ENCODE data around the gene RNF138. TPM values are rescaled to one million over a fixed set of nuclear protein-coding genes. Genes with fewer than 3 reads are reported as not detected.

RNF138 gene
- total and polyA plus RNA-seq, 2 donors (not counting 1 experiment from before 2014, with no cell fraction given): 30.9 to 60.8 TPM

- H3K27ac Mint-ChIP-seq: no peak overlapping the region
- no peak for TF ChIP-seq CTCF (IDR thresholded peaks at IDR 0.05)
- no peak for TF ChIP-seq EZH2 (IDR thresholded peaks at IDR 0.05; ENCODE audit: borderline replicate concordance, insufficient read depth, low read depth, low read length, poor library complexity, severe bottlenecking)
- intact Hi-C loops (cut with micrococcal nuclease): no loop called here
These were observed 34.9 kb downstream of the RNF138 start for GRCh38 chr18:32126538-32126937.

GRCh38 chr18:32135625-32136024 lies 44.0 kb downstream of the RNF138 start:
- Histone ChIP-seq H3K4me1 (ENCODE audit: control insufficient read depth in 2 of 2, insufficient read depth in 2 of 2, low read length in 2 of 2) (no peaks in the 10 kb centered on the region), H3K4me3 (ENCODE audit: control extremely low read depth in 1 of 5, extremely low read depth in 1 of 5, insufficient read depth in 1 of 5, low read depth in 2 of 5, low read length in 4 of 5) (no peak overlapping the region), H3K4me2 (replicated peaks; ENCODE audit: low read depth, low read length, poor library complexity, severe bottlenecking) (no peak overlapping the region), H3K79me2 (ENCODE audit: control insufficient read depth, insufficient read depth, low read length) (no peaks in the 10 kb centered on the region), H3K27ac (ENCODE audit: low read length in 2 of 2) (no peak overlapping the region), H4K20me1 (ENCODE audit: control insufficient read depth, insufficient read depth, low read length, poor library complexity, severe bottlenecking) (no peaks in the 10 kb centered on the region), H3K9ac (ENCODE audit: low read length) (no peak overlapping the region), H3K9me3 (ENCODE audit: control extremely low read depth in 1 of 3, control insufficient read depth in 2 of 3, insufficient read depth in 1 of 3, low read length in 2 of 3) (peaks cover 0 to 6% (median 0%) of the 10 kb centered on the region in 3 donors), H2AFZ (ENCODE audit: insufficient read depth, low read depth, low read length, poor library complexity, severe bottlenecking) (no peak overlapping the region), H3K27me3 (replicated peaks in 1 of 4; ENCODE audit: control extremely low read depth in 1 of 4, control insufficient read depth in 3 of 4, insufficient read depth in 4 of 4, low read length in 3 of 4) (no peaks in the 10 kb centered on the region), H3K36me3 (replicated peaks in 1 of 2; ENCODE audit: control extremely low read depth in 1 of 2, control insufficient read depth in 1 of 2, extremely low read depth in 1 of 2, insufficient read depth in 2 of 2, low read length in 1 of 2) (peaks cover 0 to 13% of the 10 kb centered on the region in 2 experiments)
- Mint-ChIP-seq H3K27ac (no peak overlapping the region), H3K9me3 (ENCODE audit: insufficient read depth) (no peaks in the 10 kb centered on the region), H3K4me3 (no peak overlapping the region), H3K4me1 (no peaks in the 10 kb centered on the region), H3K27me3 (no peaks in the 10 kb centered on the region)
- DNase-seq (no peak), ATAC-seq (ENCODE audit: low read depth) (no peak)
- CTCF ChIA-PET: interaction anchor here (0.6 kb wide), 1 partner anchor 229 kb away, joined by 3 read pairs; no protein-coding TSS in a partner anchor
- POLR2A ChIA-PET: no interaction called here
- WGBS (ENCODE audit: insufficient coverage): 100% methylated on average over 1 of the region's 2 CpGs
- no peak for TF ChIP-seq CTCF (IDR thresholded peaks at IDR 0.05)
- no peak for TF ChIP-seq EZH2 (IDR thresholded peaks at IDR 0.05; ENCODE audit: borderline replicate concordance, insufficient read depth, low read depth, low read length, poor library complexity, severe bottlenecking)
- intact Hi-C loops (cut with micrococcal nuclease): no loop called here

More at GRCh38 chr18:32126538-32126937, 34.9 kb downstream of the RNF138 start:
- H3K4me1 ChIP-seq (ENCODE audit: control insufficient read depth in 2 of 2, insufficient read depth in 2 of 2, low read length in 2 of 2): no peaks in the 10 kb centered on the region
- POLR2A ChIA-PET: no interaction called here
- no peak overlapping the region for H3K27ac ChIP-seq (ENCODE audit: low read length in 2 of 2)
- no peak overlapping the region for H3K4me3 Mint-ChIP-seq
- CTCF ChIA-PET: no interaction called here
- no peaks in the 10 kb centered on the region for H3K4me1 Mint-ChIP-seq
- WGBS (ENCODE audit: insufficient coverage): no CpG with 5 or more reads among the region's 3 CpGs
- H3K27me3 ChIP-seq (replicated peaks in 1 of 4; ENCODE audit: control extremely low read depth in 1 of 4, control insufficient read depth in 3 of 4, insufficient read depth in 4 of 4, low read length in 3 of 4): no peaks in the 10 kb centered on the region
- no peaks in the 10 kb centered on the region for H3K79me2 ChIP-seq (ENCODE audit: control insufficient read depth, insufficient read depth, low read length)
- H3K9me3 ChIP-seq (ENCODE audit: control extremely low read depth in 1 of 3, control insufficient read depth in 2 of 3, insufficient read depth in 1 of 3, low read length in 2 of 3): no peaks in the 10 kb centered on the region
- no peak overlapping the region for H3K4me3 ChIP-seq (ENCODE audit: control extremely low read depth in 1 of 5, extremely low read depth in 1 of 5, insufficient read depth in 1 of 5, low read depth in 2 of 5, low read length in 4 of 5)
- ATAC-seq (ENCODE audit: low read depth) (no peak), DNase-seq (no peak)
- peaks cover 23 to 37% of the 10 kb centered on the region in 2 experiments for H3K36me3 ChIP-seq (replicated peaks in 1 of 2; ENCODE audit: control extremely low read depth in 1 of 2, control insufficient read depth in 1 of 2, extremely low read depth in 1 of 2, insufficient read depth in 2 of 2, low read length in 1 of 2)
- H4K20me1 ChIP-seq (ENCODE audit: control insufficient read depth, insufficient read depth, low read length, poor library complexity, severe bottlenecking): peaks cover 6% of the 10 kb centered on the region
- no peaks in the 10 kb centered on the region for H3K27me3 Mint-ChIP-seq
- no peaks in the 10 kb centered on the region for H3K9me3 Mint-ChIP-seq (ENCODE audit: insufficient read depth)
- no peak overlapping the region for H3K9ac ChIP-seq (ENCODE audit: low read length)
- H2AFZ ChIP-seq (ENCODE audit: insufficient read depth, low read depth, low read length, poor library complexity, severe bottlenecking): no peak overlapping the region
- H3K4me2 ChIP-seq (replicated peaks; ENCODE audit: low read depth, low read length, poor library complexity, severe bottlenecking): no peak overlapping the region

All from B cell (primary cell).